ENCODE measurements around the gene VPS37C. TPM values are rescaled to one million over a fixed set of nuclear protein-coding genes. Genes with fewer than 3 reads are reported as not detected.

Gene VPS37C
- total RNA-seq, 2 experiments from 2014 or later = 5.5 to 5.8 TPM

GRCh38 chr11:61113201-61113600 is 48.0 kb downstream of the VPS37C start:
- peaks cover 91% of the 10 kb centered on the region for H3K4me1 Mint-ChIP-seq
- ChIA-PET POLR2A (interaction anchor here (0.5 kb wide), 1 partner anchor 72 kb away, joined by 3 read pairs; no protein-coding TSS in a partner anchor), CTCF (interaction anchor here (0.8 to 3.1 kb wide), 13 partner anchors 8 to 143 kb away, joined by 3 to 18 read pairs (median 4); no protein-coding TSS in a partner anchor)
- no peak for DNase-seq
- H3K27me3 Mint-ChIP-seq = no peaks in the 10 kb centered on the region
- H3K36me3 Mint-ChIP-seq (ENCODE audit: low read depth) = peaks cover 87% of the 10 kb centered on the region
- peak overlapping the region; percentile 91 for H3K27ac Mint-ChIP-seq
- H3K9me3 Mint-ChIP-seq = no peaks in the 10 kb centered on the region
- peak overlapping the region; percentile 73 for H3K4me3 Mint-ChIP-seq

- no peaks in the 10 kb centered on the region for H3K27me3 Mint-ChIP-seq
- no peaks in the 10 kb centered on the region for H3K9me3 Mint-ChIP-seq
- POLR2A ChIA-PET = interaction anchor here (0.5 to 1.6 kb wide), 3 partner anchors 10 to 71 kb away, joined by 3 to 6 read pairs (median 4); partner anchors contain the start of gene CD5
- DNase-seq = no peak
- peaks cover 91% of the 10 kb centered on the region for H3K36me3 Mint-ChIP-seq (ENCODE audit: low read depth)
- H3K4me1 Mint-ChIP-seq = peaks cover 95% of the 10 kb centered on the region
- H3K27ac Mint-ChIP-seq = peak overlapping the region; percentile 91
- CTCF ChIA-PET = interaction anchor here (0.7 to 3.1 kb wide), 17 partner anchors 8 to 144 kb away, joined by 3 to 18 read pairs (median 4); no protein-coding TSS in a partner anchor
- H3K4me3 Mint-ChIP-seq = peak overlapping the region; percentile 73
Observed at GRCh38 chr11:61112575-61112974, 48.7 kb downstream of the VPS37C start.

- H3K27ac Mint-ChIP-seq = peak overlapping the region; percentile 91
- H3K4me1 Mint-ChIP-seq = peaks cover 98% of the 10 kb centered on the region
- ChIA-PET POLR2A (interaction anchor here (0.6 to 1.6 kb wide), 4 partner anchors 9 to 51 kb away, joined by 3 to 6 read pairs (median 4); partner anchors contain the start of gene CD5), CTCF (interaction anchor here (0.7 to 3.1 kb wide), 16 partner anchors 7 to 143 kb away, joined by 3 to 18 read pairs (median 4); no protein-coding TSS in a partner anchor)
- DNase-seq = peak; percentile 84
- H3K9me3 Mint-ChIP-seq = no peaks in the 10 kb centered on the region
- peak overlapping the region; percentile 73 for H3K4me3 Mint-ChIP-seq
- H3K36me3 Mint-ChIP-seq (ENCODE audit: low read depth) = peaks cover 94% of the 10 kb centered on the region
- H3K27me3 Mint-ChIP-seq = no peaks in the 10 kb centered on the region
Observed at GRCh38 chr11:61111786-61112517, 49.3 kb downstream of the VPS37C start.

- H3K9me3 Mint-ChIP-seq = no peaks in the 10 kb centered on the region
- H3K36me3 Mint-ChIP-seq (ENCODE audit: low read depth) = peaks cover 94% of the 10 kb centered on the region
- ChIA-PET POLR2A (interaction anchor here (1.1 to 1.6 kb wide), 3 partner anchors 9 to 140 kb away, joined by 4 to 6 read pairs (median 6); partner anchors contain the start of genes CD5 and CD6), CTCF (interaction anchor here (0.9 to 3.1 kb wide), 8 partner anchors 10 to 134 kb away, joined by 3 to 18 read pairs (median 4); no protein-coding TSS in a partner anchor)
- H3K27me3 Mint-ChIP-seq = no peaks in the 10 kb centered on the region
- DNase-seq = no peak
- H3K4me1 Mint-ChIP-seq = peaks cover 97% of the 10 kb centered on the region
- H3K4me3 Mint-ChIP-seq = peak overlapping the region; percentile 73
- H3K27ac Mint-ChIP-seq = peak overlapping the region; percentile 91
Observed at GRCh38 chr11:61111050-61111435, 50.2 kb downstream of the VPS37C start.

- POLR2A ChIA-PET = interaction anchor here (0.7 to 1.6 kb wide), 3 partner anchors 8 to 139 kb away, joined by 3 to 6 read pairs (median 6); partner anchors contain the start of genes CD5 and CD6
- peaks cover 92% of the 10 kb centered on the region for H3K36me3 Mint-ChIP-seq (ENCODE audit: low read depth)
- H3K4me3 Mint-ChIP-seq = peak overlapping the region; percentile 23
- peaks cover 96% of the 10 kb centered on the region for H3K4me1 Mint-ChIP-seq
- H3K9me3 Mint-ChIP-seq = no peaks in the 10 kb centered on the region
- no peak for DNase-seq
- H3K27ac Mint-ChIP-seq = peak overlapping the region; percentile 91
- CTCF ChIA-PET = interaction anchor here (0.6 to 3.1 kb wide), 8 partner anchors 9 to 133 kb away, joined by 3 to 18 read pairs (median 4); no protein-coding TSS in a partner anchor
- no peaks in the 10 kb centered on the region for H3K27me3 Mint-ChIP-seq
Observed at GRCh38 chr11:61110255-61111049, 50.8 kb downstream of the VPS37C start.

GRCh38 chr11:61109671-61110070 is 51.6 kb downstream of the VPS37C start:
- CTCF ChIA-PET = interaction anchor here (1.0 to 1.4 kb wide), 3 partner anchors 20 to 39 kb away, joined by 3 to 6 read pairs (median 3); no protein-coding TSS in a partner anchor
- peak overlapping the region; percentile 91 for H3K27ac Mint-ChIP-seq
- no peak for DNase-seq

GRCh38 chr11:61108847-61109585 is 52.2 kb downstream of the VPS37C start:
- Mint-ChIP-seq H3K27ac (peak overlapping the region; percentile 91), H3K9me3 (no peaks in the 10 kb centered on the region), H3K36me3 (ENCODE audit: low read depth) (peaks cover 93% of the 10 kb centered on the region), H3K4me3 (no peak overlapping the region), H3K27me3 (no peaks in the 10 kb centered on the region), H3K4me1 (peaks cover 93% of the 10 kb centered on the region)
- ChIA-PET CTCF (interaction anchor here (1.0 to 1.4 kb wide), 3 partner anchors 17 to 26 kb away, joined by 3 to 6 read pairs (median 3); no protein-coding TSS in a partner anchor), POLR2A (no interaction called here)
- DNase-seq = no peak

More at GRCh38 chr11:61109671-61110070, 51.6 kb downstream of the VPS37C start:
- POLR2A ChIA-PET = interaction anchor here (0.7 kb wide), 1 partner anchor 80 kb away, joined by 3 read pairs; no protein-coding TSS in a partner anchor
- Mint-ChIP-seq H3K27me3 (no peaks in the 10 kb centered on the region), H3K4me3 (no peak overlapping the region), H3K4me1 (peaks cover 94% of the 10 kb centered on the region), H3K9me3 (no peaks in the 10 kb centered on the region), H3K36me3 (ENCODE audit: low read depth) (peaks cover 91% of the 10 kb centered on the region)

- Mint-ChIP-seq H3K9me3 (no peaks in the 10 kb centered on the region), H3K27ac (peak overlapping the region; percentile 91), H3K4me1 (peaks cover 87% of the 10 kb centered on the region), H3K27me3 (no peaks in the 10 kb centered on the region), H3K4me3 (no peak overlapping the region), H3K36me3 (ENCODE audit: low read depth) (peaks cover 94% of the 10 kb centered on the region)
- no peak for DNase-seq
- ChIA-PET POLR2A (no interaction called here), CTCF (interaction anchor here (1.0 to 2.5 kb wide), 5 partner anchors 10 to 138 kb away, joined by 3 to 7 read pairs (median 3); no protein-coding TSS in a partner anchor)
Observed at GRCh38 chr11:61107888-61108287, 53.3 kb downstream of the VPS37C start.

GRCh38 chr11:61106894-61107470 is 54.2 kb downstream of the VPS37C start:
- Mint-ChIP-seq H3K9me3 (no peaks in the 10 kb centered on the region), H3K4me3 (no peak overlapping the region), H3K4me1 (peaks cover 78% of the 10 kb centered on the region), H3K27ac (peak overlapping the region; percentile 79), H3K27me3 (no peaks in the 10 kb centered on the region), H3K36me3 (ENCODE audit: low read depth) (peaks cover 88% of the 10 kb centered on the region)
- ChIA-PET CTCF (interaction anchor here (1.1 to 2.5 kb wide), 6 partner anchors 8 to 137 kb away, joined by 3 to 7 read pairs (median 4); no protein-coding TSS in a partner anchor), POLR2A (no interaction called here)
- no peak for DNase-seq

- POLR2A ChIA-PET = no interaction called here
- CTCF ChIA-PET = interaction anchor here (1.1 to 2.5 kb wide), 7 partner anchors 9 to 136 kb away, joined by 3 to 7 read pairs (median 3); no protein-coding TSS in a partner anchor
- no peak for DNase-seq
- no peak overlapping the region for H3K4me3 Mint-ChIP-seq
- peaks cover 71% of the 10 kb centered on the region for H3K4me1 Mint-ChIP-seq
- H3K27ac Mint-ChIP-seq = peak overlapping the region; percentile 76
- H3K36me3 Mint-ChIP-seq (ENCODE audit: low read depth) = peaks cover 81% of the 10 kb centered on the region
- H3K9me3 Mint-ChIP-seq = no peaks in the 10 kb centered on the region
- no peaks in the 10 kb centered on the region for H3K27me3 Mint-ChIP-seq
Observed at GRCh38 chr11:61106296-61106695, 54.9 kb downstream of the VPS37C start.

GRCh38 chr11:61104963-61105362 is 56.3 kb downstream of the VPS37C start:
- H3K27me3 Mint-ChIP-seq = no peaks in the 10 kb centered on the region
- H3K4me1 Mint-ChIP-seq = peaks cover 58% of the 10 kb centered on the region
- CTCF ChIA-PET = interaction anchor here (0.5 to 1.7 kb wide), 5 partner anchors 8 to 301 kb away, joined by 3 to 8 read pairs (median 5); no protein-coding TSS in a partner anchor
- H3K27ac Mint-ChIP-seq = peak overlapping the region; percentile 79
- POLR2A ChIA-PET = no interaction called here
- peaks cover 69% of the 10 kb centered on the region for H3K36me3 Mint-ChIP-seq (ENCODE audit: low read depth)
- H3K4me3 Mint-ChIP-seq = no peak overlapping the region
- H3K9me3 Mint-ChIP-seq = no peaks in the 10 kb centered on the region
- no peak for DNase-seq

Data from activated CD4-positive, alpha-beta T cell treated with anti-CD3 and anti-CD28 coated beads, Interleukin-2, amount 10 ng/mL, durations not matched to agents 7 days and 5 days (primary cell).